Measurements from ENCODE around the gene ERC1. TPM values are rescaled to one million over a fixed set of nuclear protein-coding genes. Genes with fewer than 3 reads are reported as not detected.

Gene ERC1
- total RNA-seq, 1 experiment from 2014 or later: 40.4 TPM

GRCh38 chr12:1034751-1035457 lies 43.9 kb downstream of the ERC1 start:
- H3K27me3 ChIP-seq (ENCODE audit: control insufficient read depth, insufficient read depth, low read length): no peaks in the 10 kb centered on the region
- TF ChIP-seq SIN3A (IDR thresholded peaks at IDR 0.05; ENCODE audit: borderline replicate concordance, insufficient read depth, low read depth, low read length) (no peak), TCF7L2 (IDR thresholded peaks at IDR 0.05; ENCODE audit: low read depth, low read length) (no peak), POLR2AphosphoS5 (IDR thresholded peaks at IDR 0.05; ENCODE audit: low read depth, low read length) (no peak), REST (IDR thresholded peaks at IDR 0.05; ENCODE audit: insufficient read depth in 1 of 2, low read depth in 2 of 2, low read length in 1 of 2) (no peak), CTCF (IDR thresholded peaks at IDR 0.05) (no peak)
- ChIA-PET POLR2A (no interaction called here), CTCF (no interaction called here)
- no peaks in the 10 kb centered on the region for H3K9me3 ChIP-seq (ENCODE audit: control insufficient read depth, insufficient read depth, low read depth, low read length)
- intact Hi-C loops (cut with micrococcal nuclease; ENCODE audit: unreplicated experiment): no loop called here
- no peaks in the 10 kb centered on the region; the same call in 1 of the 2 replicates for H3K36me3 ChIP-seq (ENCODE audit: control insufficient read depth, insufficient read depth, low read length)
- BruUV-seq (replicated peaks): TSS peak; percentile 32
- no peak overlapping the region for H3K27ac ChIP-seq (ENCODE audit: low read length)
- in situ Hi-C loops (cut with HindIII; ENCODE audit: low pct_unique_long_range_greater_than_20kb, low sequenced_read_pairs): no loop called here
- no peaks in the 10 kb centered on the region for H3K4me1 ChIP-seq (ENCODE audit: control insufficient read depth, insufficient read depth, low read length)
- no peak overlapping the region for H3K4me3 ChIP-seq (ENCODE audit: low read depth in 2 of 2, low read length in 2 of 2)
- DNase-seq (ENCODE audit: low read depth, low spot score) (no peak), ATAC-seq (no peak)

GRCh38 chr12:1041478-1041877 lies 50.5 kb downstream of the ERC1 start:
- ATAC-seq (no peak), DNase-seq (ENCODE audit: low read depth, low spot score) (no peak)
- no TSS peak for BruUV-seq (replicated peaks)
- in situ Hi-C loops (cut with HindIII; ENCODE audit: low pct_unique_long_range_greater_than_20kb, low sequenced_read_pairs) (no loop called here), intact Hi-C loops (cut with micrococcal nuclease; ENCODE audit: unreplicated experiment) (no loop called here)
- Histone ChIP-seq H3K36me3 (ENCODE audit: control insufficient read depth, insufficient read depth, low read length) (no peaks in the 10 kb centered on the region), H3K4me1 (ENCODE audit: control insufficient read depth, insufficient read depth, low read length) (peaks cover 6% of the 10 kb centered on the region; the same call in 1 of the 2 replicates), H3K27me3 (ENCODE audit: control insufficient read depth, insufficient read depth, low read length) (no peaks in the 10 kb centered on the region), H3K9me3 (ENCODE audit: control insufficient read depth, insufficient read depth, low read depth, low read length) (no peaks in the 10 kb centered on the region), H3K4me3 (ENCODE audit: low read depth in 2 of 2, low read length in 2 of 2) (no peak overlapping the region), H3K27ac (ENCODE audit: low read length) (no peak overlapping the region)
- TF ChIP-seq REST (IDR thresholded peaks at IDR 0.05; ENCODE audit: insufficient read depth in 1 of 2, low read depth in 2 of 2, low read length in 1 of 2) (no peak), TCF7L2 (IDR thresholded peaks at IDR 0.05; ENCODE audit: low read depth, low read length) (no peak), SIN3A (IDR thresholded peaks at IDR 0.05; ENCODE audit: borderline replicate concordance, insufficient read depth, low read depth, low read length) (no peak), POLR2AphosphoS5 (IDR thresholded peaks at IDR 0.05; ENCODE audit: low read depth, low read length) (no peak), CTCF (IDR thresholded peaks at IDR 0.05) (no peak)
- CTCF ChIA-PET: interaction anchor here (1.0 kb wide), 1 partner anchor 76 kb away, joined by 5 read pairs; no protein-coding TSS in a partner anchor
- POLR2A ChIA-PET: no interaction called here
